NB4 (cell line): ENCODE data around the gene GP1BB.

Source experiments
- CTCF ChIP-seq: IDR thresholded peaks from one replicate; pipeline ENCODE4 v1.5.1; 2012; ENCODE audit warnings: low read depth, low read length
- MAX ChIP-seq: IDR thresholded peaks from 2 replicates; pipeline ENCODE4 v1.6.1; 2011; ENCODE audit warnings: low read depth, low read length
- MYC ChIP-seq: IDR thresholded peaks from 2 replicates; pipeline ENCODE4 v1.6.1; 2011; ENCODE audit warnings: low read depth, low read length
- POLR2A ChIP-seq: IDR thresholded peaks from 2 replicates; pipeline ENCODE4 v1.6.1; 2011; ENCODE audit warnings: mild to moderate bottlenecking; ENCODE audit not compliant: insufficient read length; ENCODE audit errors: extremely low read depth

- TF ChIP-seq POLR2A: no peak
- TF ChIP-seq CTCF: no peak
- TF ChIP-seq MAX: no peak
- TF ChIP-seq MYC: no peak
Measured at GRCh38 chr22:19760951-19761724, 37.8 kb downstream of the GP1BB start.
